GM18526 (cell line): Measurements from ENCODE around the gene ETV3L.

Source experiments
- POLR2A ChIP-seq: IDR thresholded peaks from 3 replicates; pipeline ENCODE4 v1.6.1; 2011; ENCODE audit not compliant: insufficient read length; ENCODE audit errors: extremely low read depth

The ETV3L gene

GRCh38 chr1:157136133-157136532 is 36.5 kb upstream of the ETV3L start:
- TF ChIP-seq POLR2A = no peak

- no peak for TF ChIP-seq POLR2A
Measured at GRCh38 chr1:157135646-157136045, 36.0 kb upstream of the ETV3L start.

- TF ChIP-seq POLR2A = no peak
Measured at GRCh38 chr1:157135070-157135469, 35.5 kb upstream of the ETV3L start.

DNA sequence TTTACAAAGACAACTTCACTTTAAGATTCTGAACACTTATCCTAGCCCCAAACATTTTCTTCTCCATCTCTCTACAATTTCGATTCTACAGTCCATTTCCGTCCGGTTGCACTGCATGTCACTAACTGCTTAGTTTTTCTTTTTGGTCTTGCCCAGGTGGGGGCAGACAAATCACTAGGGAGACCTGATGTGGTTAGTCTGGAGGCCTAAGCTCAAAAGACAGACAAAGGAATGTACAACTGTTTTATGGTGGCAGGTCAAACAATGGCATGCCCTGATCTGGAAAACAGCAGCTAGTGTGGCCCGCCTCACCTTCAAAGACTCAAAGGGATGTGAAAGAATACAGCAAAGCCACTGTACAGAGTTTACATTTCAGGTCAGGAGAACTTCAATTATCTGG is 34.8 kb upstream of the ETV3L start:
- TF ChIP-seq POLR2A = no peak

GRCh38 chr1:157133426-157133825 is 33.8 kb upstream of the ETV3L start:
- no peak for TF ChIP-seq POLR2A

DNA sequence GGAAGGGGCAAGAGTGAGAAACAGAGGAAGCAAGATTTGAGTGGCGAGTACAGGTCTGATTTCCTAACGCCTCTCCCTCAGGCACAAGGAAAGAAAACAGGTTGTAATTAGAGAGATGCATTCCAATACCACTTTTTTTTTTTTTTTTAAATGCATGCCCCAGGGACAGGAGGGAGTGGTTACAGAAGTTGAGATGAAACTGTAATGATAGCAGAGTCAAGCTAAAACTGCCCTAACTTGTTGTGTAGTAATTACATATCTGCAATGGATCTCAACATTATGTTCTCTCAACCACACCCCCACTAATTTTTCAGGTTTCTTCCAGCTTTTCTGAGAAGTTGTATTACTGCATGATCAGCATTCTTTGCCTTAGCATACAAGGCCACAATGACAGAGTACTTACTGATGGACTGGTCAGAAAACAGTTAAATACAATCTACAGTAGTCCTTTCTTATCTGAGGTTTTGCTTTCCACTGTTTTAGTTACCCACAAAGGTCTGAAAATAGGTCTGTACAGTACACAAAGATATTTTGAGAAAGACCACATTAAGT is 33.1 kb upstream of the ETV3L start:
- no peak for TF ChIP-seq POLR2A

DNA sequence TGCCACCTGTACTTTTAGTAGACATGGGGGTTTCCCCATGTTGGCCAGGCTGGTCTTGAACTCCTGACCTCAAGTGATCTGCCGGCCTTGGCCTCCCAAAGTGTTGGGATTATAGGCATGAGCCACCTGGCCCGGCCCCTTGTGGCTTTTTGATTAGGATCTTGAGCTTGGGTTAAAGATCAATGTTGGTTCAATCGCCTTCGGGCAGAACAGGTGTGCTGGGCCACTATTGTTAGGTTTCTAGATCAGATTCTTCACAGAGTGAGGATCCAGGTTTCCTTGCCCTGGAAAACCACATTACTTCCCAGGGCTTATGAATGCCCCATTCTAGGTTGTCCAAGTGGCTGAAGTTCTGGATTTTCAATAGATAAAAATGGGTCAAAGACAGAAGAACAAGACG is 32.5 kb upstream of the ETV3L start:
- TF ChIP-seq POLR2A = no peak

DNA sequence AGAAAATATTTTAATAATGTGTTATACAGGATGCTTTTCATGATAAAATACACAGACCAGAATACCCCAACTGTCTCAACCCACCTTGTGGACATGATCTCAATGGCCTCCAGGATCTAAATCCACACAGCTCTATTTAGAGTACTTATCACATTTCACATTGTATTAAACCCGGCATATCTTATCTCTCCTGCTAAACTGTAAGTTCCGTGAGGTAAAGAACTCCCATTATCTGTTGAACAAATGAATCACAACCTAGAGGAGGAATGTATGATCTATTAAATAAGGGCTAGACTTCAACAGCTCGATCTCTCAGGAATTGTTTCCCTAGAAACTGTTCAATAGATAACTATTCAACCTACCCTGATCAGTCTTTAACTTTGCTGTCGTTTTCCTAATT is 31.7 kb upstream of the ETV3L start:
- TF ChIP-seq POLR2A = no peak

DNA sequence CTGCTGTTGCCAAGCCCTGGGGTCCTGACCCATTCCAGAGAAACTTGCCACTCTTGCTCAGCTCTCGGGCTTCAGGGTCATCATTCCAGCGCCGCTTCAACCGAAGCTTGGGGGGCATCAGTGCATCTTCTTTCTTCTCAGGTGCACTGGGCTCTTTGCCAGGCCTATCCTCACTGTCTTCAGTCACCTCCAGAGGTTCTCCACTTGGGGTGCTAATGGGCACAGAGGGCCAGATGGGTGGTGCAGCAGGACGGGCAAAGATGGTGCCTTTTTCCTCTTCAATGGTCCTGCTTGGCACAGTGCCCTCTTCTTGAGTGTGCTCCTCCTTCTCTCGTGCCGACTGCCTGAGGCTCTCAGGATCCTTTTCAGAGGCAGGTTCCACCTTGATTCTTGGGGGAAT is 25.2 kb upstream of the ETV3L start:
- no peak for TF ChIP-seq POLR2A

DNA sequence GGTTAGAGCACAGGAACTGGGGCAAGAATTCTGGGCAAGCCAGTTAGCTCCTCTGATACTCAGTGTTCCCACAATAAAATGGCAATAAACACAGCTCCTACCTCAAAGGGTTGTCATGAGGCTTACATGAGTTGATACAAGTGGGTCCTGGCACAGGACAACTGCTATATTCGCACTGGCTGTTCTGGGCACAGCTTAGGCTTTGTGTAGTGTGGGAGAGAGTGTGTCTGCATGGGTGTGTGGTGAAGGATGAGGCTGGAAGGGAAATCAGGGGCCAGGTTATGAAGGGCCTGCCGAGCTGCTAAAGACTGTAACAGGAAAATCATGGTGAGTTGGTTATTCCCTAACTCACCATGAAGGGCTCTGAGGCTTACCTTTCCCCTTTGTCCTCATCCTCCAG is 19.8 kb upstream of the ETV3L start:
- no peak for TF ChIP-seq POLR2A

GRCh38 chr1:157119008-157119407 is 19.4 kb upstream of the ETV3L start:
- TF ChIP-seq POLR2A = no peak

DNA sequence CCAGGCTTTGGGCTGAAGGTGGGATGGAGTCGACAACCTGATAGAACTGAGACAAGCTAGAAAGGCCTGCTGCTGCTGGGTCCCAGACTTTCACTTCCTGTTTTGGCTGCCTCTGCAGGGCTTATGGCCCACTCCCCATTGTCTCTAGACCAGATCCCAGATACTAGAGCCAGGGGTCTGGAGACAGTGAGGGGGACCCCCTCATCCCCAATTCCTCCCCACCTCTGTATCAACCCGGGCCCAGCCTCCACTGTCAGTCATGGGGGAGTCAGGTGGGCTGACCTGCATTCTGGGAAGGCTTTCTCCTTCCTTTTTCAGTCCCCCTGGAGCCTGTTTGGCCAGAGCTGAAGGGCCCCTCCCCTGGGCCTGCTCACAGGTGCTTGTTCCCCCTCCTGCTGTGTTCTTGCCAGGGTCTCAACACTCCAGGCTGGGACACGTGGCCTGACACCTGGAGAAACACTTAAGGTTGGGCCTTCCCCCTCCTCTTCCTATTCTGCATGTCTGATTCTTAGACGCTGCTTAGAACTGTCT is 18.0 kb upstream of the ETV3L start:
- no peak for TF ChIP-seq POLR2A

DNA sequence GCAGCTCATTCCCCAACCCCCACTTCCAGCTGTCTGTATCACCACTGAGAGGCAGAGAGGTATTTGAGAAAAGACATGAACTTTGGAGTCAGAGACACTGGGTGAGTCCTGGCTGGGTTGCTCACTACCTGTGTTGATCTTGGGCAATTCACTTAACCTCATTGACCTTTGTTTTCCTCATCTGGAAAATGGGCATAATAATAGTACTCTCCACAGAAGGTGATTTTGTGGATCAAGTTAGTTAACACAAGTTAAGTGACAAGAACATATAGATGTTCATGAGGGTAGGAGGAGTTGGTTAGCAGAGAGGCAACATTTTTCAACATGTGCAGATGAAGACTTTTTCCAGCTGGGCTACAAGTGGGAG is 17.1 kb upstream of the ETV3L start:
- no peak for TF ChIP-seq POLR2A

DNA sequence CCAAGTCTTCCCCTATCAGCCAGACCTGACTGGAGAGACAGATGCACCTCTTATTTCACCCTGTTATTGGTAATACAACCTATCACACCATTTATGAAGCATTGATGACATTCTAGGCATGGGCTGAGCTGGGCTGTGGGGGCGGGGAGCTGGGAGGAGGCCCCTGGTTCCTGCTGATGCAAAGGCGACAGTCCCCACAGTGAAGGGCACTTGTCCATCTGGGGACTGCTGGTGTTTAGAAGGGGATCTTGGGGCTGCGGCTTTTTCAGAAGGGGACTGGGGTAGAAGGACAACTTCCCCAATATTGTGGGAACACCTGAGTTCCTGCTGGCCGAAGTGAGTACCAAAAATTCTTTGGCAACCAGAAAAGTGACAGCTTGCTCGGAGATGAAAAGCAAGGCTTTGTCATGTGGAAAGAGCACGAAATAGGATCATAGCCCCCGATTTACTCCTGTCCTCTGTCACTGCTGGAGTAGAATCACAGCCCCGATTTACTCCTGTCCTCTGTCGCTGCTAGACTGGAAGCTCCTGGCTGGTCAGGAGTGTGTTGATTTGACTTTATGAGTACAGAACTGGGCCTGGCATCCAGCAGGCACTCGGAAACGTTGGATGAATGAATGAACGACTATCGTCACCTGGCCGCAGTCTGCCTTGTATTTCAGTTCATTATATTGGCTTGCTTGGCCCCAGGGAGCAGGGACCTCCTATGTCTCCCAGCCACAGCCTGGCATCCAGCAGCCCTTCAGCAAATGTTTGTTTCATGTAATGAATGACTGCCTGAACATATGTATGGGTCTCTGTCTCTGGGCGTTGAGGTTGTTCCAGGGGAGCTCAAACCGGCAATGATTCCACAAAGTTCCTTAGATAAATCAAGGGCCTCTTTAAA is 16.5 kb upstream of the ETV3L start:
- no peak for TF ChIP-seq POLR2A

GRCh38 chr1:157115429-157115838 is 15.8 kb upstream of the ETV3L start:
- TF ChIP-seq POLR2A = no peak
